Aorta (tissue), 5 donors: Measurements from ENCODE around the gene MGLL. TPM values are rescaled to one million over a fixed set of nuclear protein-coding genes. Genes with fewer than 3 reads are reported as not detected.
A peak's percentile ranks its signal among the peaks of the same experiment; 100 is the strongest.

Experiments used
- ATAC-seq: fragments of 200-7000 bp; cut with Tn5 transposase; one replicate; pipeline ENCODE4 v1.9.1; 2022; ENCODE audit warnings: moderate library complexity; ENCODE audit not compliant: low FRiP score
- DNase-seq, 2 donors: peaks; one replicate each; pipeline ENCODE4 v3.0.0-alpha.2; 2020
- H3K27ac ChIP-seq, 2 donors: one replicate each; pipeline ENCODE4 v1.5.1; 2013; ENCODE audit warnings: low read length in 2 of 2, mild to moderate bottlenecking in 2 of 2, moderate library complexity in 2 of 2, control low read depth in 1 of 2, inconsistent platforms in 1 of 2, low read depth in 1 of 2
- H3K27me3 ChIP-seq, 2 donors: one replicate each; pipeline ENCODE4 v1.6.1; 2013; ENCODE audit warnings: control low read depth in 1 of 2, low read length in 1 of 2, mild to moderate bottlenecking in 1 of 2, moderate library complexity in 1 of 2; ENCODE audit not compliant: insufficient read depth in 2 of 2, control insufficient read depth in 1 of 2
- H3K36me3 ChIP-seq, 2 donors: one replicate each; pipeline ENCODE4 v1.6.1; 2013; ENCODE audit warnings: control low read depth in 1 of 2, low read length in 1 of 2, mild to moderate bottlenecking in 1 of 2; ENCODE audit not compliant: insufficient read depth in 2 of 2, control insufficient read depth in 1 of 2
- H3K4me1 ChIP-seq, 2 donors: one replicate each; pipeline ENCODE4 v1.6.1; 2013; ENCODE audit warnings: low read length in 2 of 2, control low read depth in 1 of 2, mild to moderate bottlenecking in 1 of 2, moderate library complexity in 1 of 2; ENCODE audit not compliant: insufficient read depth in 2 of 2, control insufficient read depth in 1 of 2
- H3K4me3 ChIP-seq, 2 donors: one replicate each; pipeline ENCODE4 v1.5.1; 2013; ENCODE audit warnings: low read length in 2 of 2, control low read depth in 1 of 2, mild to moderate bottlenecking in 1 of 2
- H3K9me3 ChIP-seq: one replicate; pipeline ENCODE4 v1.6.1; 2013; ENCODE audit warnings: mild to moderate bottlenecking, low read length; ENCODE audit not compliant: control insufficient read depth
- WGBS, 2 donors: extraction: QIAGEN DNeasy Blood & Tissue Kit; methylation state at CpG; one replicate each; pipeline ENCODE4 v1.1.7; 2013; 5-methylcytosine and 5-hydroxymethylcytosine counted together
- intact Hi-C, 2 donors: fragments of 100-400 bp; cut with DNase I; formaldehyde crosslinking; loops; one replicate each; pipeline versions ENCODE4 v1.14.2 to v1.15.0; 2022
- polyA plus RNA-seq, 2 donors: library from polyadenylated mRNA; stranded (reverse); fragments of 200-250 nt; gene quantifications; one replicate each; pipeline ENCODE4 v1.2.3, GENCODE V29; 2013
- total RNA-seq, 2 donors: library from RNA; stranded (reverse); fragmentation: NEBNext Ultra II Directional; extraction: Animal tissue kit (Norgen Biotek cat#: 25700); gene quantifications; one replicate each; pipeline ENCODE4 v1.2.1, GENCODE V29; 2021
- donor health status: healthy with polysubstance abuse.
- donor health status: Bipolar disorder and iron deficiency.
- donor health status: DM: no; HTN: no; CAD: no.
- donor health status: DM: no; HTN: no; CAD: no.
- donor health status: DM: yes; HTN: yes; CAD: no.

MGLL gene
- total and polyA plus RNA-seq, 4 donors: 18.3 to 85.3 (median 50.7) TPM

DNA sequence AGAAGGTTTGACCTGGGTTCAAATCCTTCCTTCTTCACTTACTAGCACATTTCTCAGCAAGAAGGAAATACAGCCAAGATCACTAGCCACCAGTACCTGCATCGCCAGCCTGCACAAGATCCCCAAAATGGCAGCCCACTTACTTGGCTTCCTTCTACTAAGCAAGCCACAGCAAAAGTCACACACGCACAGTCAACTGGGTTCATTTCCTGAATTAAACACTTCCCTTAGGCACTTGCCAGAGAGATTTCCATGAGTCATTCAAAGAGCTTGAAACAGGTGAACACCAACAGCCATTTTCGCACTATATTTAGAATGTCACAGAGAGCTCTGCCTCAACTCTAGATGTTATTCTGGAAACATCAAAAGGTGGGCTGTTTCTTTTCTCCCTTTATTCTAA lies 42.6 kb downstream of the MGLL start:
- ATAC-seq (no peak), DNase-seq (peak in 1 of 2 donors; percentile 21)
- H3K36me3 ChIP-seq: no peaks in the 10 kb centered on the region
- peaks cover 0 to 3% of the 10 kb centered on the region in 2 donors for H3K4me1 ChIP-seq
- H3K9me3 ChIP-seq: no peaks in the 10 kb centered on the region
- no peaks in the 10 kb centered on the region for H3K27me3 ChIP-seq
- H3K4me3 ChIP-seq: no peak overlapping the region
- intact Hi-C loops: loop anchor here (5.0 kb wide), 3 partner anchors 38 to 82 kb away; no protein-coding TSS in a partner anchor
- 13 to 21% methylated on average over 3 of the region's 3 CpGs for WGBS, 2 donors
- H3K27ac ChIP-seq: peak overlapping the region in 1 of 2 donors; percentile 70

DNA sequence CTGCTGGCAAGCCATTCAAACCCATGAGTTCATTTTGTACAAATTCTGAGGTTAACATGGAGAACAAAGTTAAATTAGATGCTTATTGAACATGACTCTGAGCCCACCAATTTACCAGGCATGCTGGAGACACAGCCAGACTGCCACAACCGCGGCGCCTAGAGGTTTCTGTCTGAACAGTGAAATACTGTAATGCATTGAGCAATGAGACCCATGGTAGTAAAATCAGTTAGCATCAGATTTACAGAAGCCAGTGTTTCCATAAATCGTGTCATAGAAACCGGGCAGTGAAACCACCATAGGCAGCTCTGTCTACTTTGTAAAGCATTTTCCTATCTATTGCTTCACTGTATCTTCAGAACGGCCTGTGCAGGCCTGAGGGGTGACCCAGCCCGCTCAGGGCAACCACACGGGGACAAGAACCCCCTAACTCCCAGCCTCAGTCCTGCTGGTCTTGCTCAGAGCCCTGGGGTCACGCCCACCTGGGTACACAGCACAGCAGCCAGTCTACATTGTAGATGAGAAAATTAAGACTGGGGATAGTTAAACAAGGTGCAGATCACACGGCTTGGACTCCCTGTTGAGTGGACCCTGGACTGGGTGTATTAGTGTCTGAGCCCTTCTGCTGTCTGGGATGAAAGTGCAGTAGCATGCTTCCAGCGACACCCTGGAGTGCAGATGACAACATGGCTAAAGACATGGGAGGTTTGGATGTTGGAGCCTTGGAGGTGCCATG lies 44.2 kb downstream of the MGLL start:
- no peaks in the 10 kb centered on the region for H3K9me3 ChIP-seq
- no peaks in the 10 kb centered on the region for H3K27me3 ChIP-seq
- H3K4me1 ChIP-seq: peaks cover 0 to 3% of the 10 kb centered on the region in 2 donors
- no peak for ATAC-seq
- H3K36me3 ChIP-seq: no peaks in the 10 kb centered on the region
- DNase-seq: peak in 1 of 2 donors; percentile 62
- intact Hi-C loops: loop anchor here in 1 of 2 donors (5.0 kb wide), 1 partner anchor 81 kb away; no protein-coding TSS in a partner anchor
- H3K27ac ChIP-seq: peak overlapping the region in 1 of 2 donors; percentile 26
- H3K4me3 ChIP-seq: no peak overlapping the region
- 95 to 97% methylated on average over 11 of the region's 11 CpGs for WGBS, 2 donors

GRCh38 chr3:127777332-127777731 lies 45.0 kb downstream of the MGLL start:
- DNase-seq (no peak), ATAC-seq (no peak)
- H3K36me3 ChIP-seq: no peaks in the 10 kb centered on the region
- no peaks in the 10 kb centered on the region for H3K27me3 ChIP-seq
- intact Hi-C loops: loop anchor here in 1 of 2 donors (5.0 kb wide), 1 partner anchor 80 kb away; no protein-coding TSS in a partner anchor
- H3K4me3 ChIP-seq: no peak overlapping the region
- H3K4me1 ChIP-seq: peaks cover 0 to 3% of the 10 kb centered on the region in 2 donors
- H3K27ac ChIP-seq: peak overlapping the region in 1 of 2 donors; percentile 42
- no peaks in the 10 kb centered on the region for H3K9me3 ChIP-seq
- 97 to 100% methylated on average over 1 of the region's 1 CpG for WGBS, 2 donors

GRCh38 chr3:127776347-127776746 lies 46.0 kb downstream of the MGLL start:
- ATAC-seq (no peak), DNase-seq (peak in 1 of 2 donors; percentile 44)
- Histone ChIP-seq H3K27me3 (no peaks in the 10 kb centered on the region), H3K27ac (no peak overlapping the region), H3K4me3 (no peak overlapping the region), H3K4me1 (peaks cover 0 to 3% of the 10 kb centered on the region in 2 donors), H3K9me3 (no peaks in the 10 kb centered on the region), H3K36me3 (no peaks in the 10 kb centered on the region)
- intact Hi-C loops: loop anchor here in 1 of 2 donors (5.0 kb wide), 1 partner anchor 79 kb away; no protein-coding TSS in a partner anchor
- 94 to 97% methylated on average over 10 of the region's 10 CpGs for WGBS, 2 donors

- no peaks in the 10 kb centered on the region for H3K36me3 ChIP-seq
- H3K4me3 ChIP-seq: no peak overlapping the region
These were observed 46.8 kb downstream of the MGLL start for GRCh38 chr3:127775398-127776109.

GRCh38 chr3:127774647-127775046 lies 47.7 kb downstream of the MGLL start:
- ATAC-seq (no peak), DNase-seq (peak in 1 of 2 donors; percentile 19)
- H3K4me1 ChIP-seq: peaks cover 0 to 3% of the 10 kb centered on the region in 2 donors
- no peak overlapping the region for H3K27ac ChIP-seq
- WGBS, 2 donors: 80 to 81% methylated on average over 6 of the region's 6 CpGs
- H3K36me3 ChIP-seq: no peaks in the 10 kb centered on the region
- H3K9me3 ChIP-seq: no peaks in the 10 kb centered on the region
- no peaks in the 10 kb centered on the region for H3K27me3 ChIP-seq
- intact Hi-C loops: loop anchor here in 1 of 2 donors (5.0 kb wide), 1 partner anchor 77 kb away; no protein-coding TSS in a partner anchor
- H3K4me3 ChIP-seq: no peak overlapping the region

More at GRCh38 chr3:127775398-127776109, 46.8 kb downstream of the MGLL start:
- DNase-seq (peak; percentile 71 to 86), ATAC-seq (peak; percentile 70)
- 3 to 4% methylated on average over 17 of the region's 17 CpGs for WGBS, 2 donors
- intact Hi-C loops: loop anchor here in 1 of 2 donors (5.0 kb wide), 1 partner anchor 78 kb away; no protein-coding TSS in a partner anchor
- peaks cover 0 to 3% of the 10 kb centered on the region in 2 donors for H3K4me1 ChIP-seq
- H3K9me3 ChIP-seq: no peaks in the 10 kb centered on the region
- H3K27me3 ChIP-seq: no peaks in the 10 kb centered on the region
- H3K27ac ChIP-seq: peak overlapping the region in 1 of 2 donors; percentile 62

DNA sequence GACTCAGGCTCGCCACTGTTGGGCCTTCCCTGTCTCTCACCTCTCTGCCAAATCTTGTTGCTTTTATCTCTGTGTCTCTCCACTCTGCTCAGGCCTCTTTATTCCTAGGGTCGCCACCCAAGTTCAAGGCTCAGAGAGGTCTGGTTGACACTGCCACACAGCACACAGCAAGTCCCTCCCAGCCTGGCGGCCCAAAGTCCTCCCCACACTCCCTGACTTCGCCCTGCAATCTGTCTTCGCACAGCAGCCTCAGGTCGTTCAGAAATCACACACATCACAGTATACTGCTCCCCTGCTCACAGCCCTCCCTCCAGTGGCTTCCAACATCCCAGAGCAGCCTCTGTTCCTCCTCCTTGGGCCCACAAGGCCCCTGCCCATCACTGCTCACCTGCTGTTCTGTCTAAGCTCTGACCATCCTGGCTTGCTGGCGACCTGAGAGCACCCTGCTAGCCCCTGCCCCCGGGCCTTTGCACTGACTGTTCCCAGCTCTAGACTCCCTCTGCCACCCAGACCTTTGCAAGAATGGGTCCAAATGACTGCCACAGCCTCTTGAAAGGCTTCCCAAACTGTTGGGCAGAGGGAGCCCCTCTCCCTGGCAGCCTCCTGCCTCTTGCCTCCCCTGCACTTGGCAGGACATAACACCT lies 48.4 kb downstream of the MGLL start:
- 95% methylated on average over 8 of the region's 8 CpGs for WGBS, 2 donors
- H3K4me1 ChIP-seq: no peaks in the 10 kb centered on the region

More for the DNA sequence above, 48.4 kb downstream of the MGLL start:
- Histone ChIP-seq H3K27me3 (no peaks in the 10 kb centered on the region), H3K4me3 (no peak overlapping the region), H3K36me3 (no peaks in the 10 kb centered on the region), H3K9me3 (no peaks in the 10 kb centered on the region), H3K27ac (no peak overlapping the region)
- no peak for ATAC-seq
- intact Hi-C loops: no loop called here
- peak in 1 of 2 donors; percentile 64 for DNase-seq
